HepG2 (cell line): Measurements from ENCODE around the gene NAA25. TPM values are rescaled to one million over a fixed set of nuclear protein-coding genes. Genes with fewer than 3 reads are reported as not detected.
A peak's percentile ranks its signal among the peaks of the same experiment; 100 is the strongest.

Experiments
- ATAC-seq: fragments of 200-7000 bp; cut with Tn5 transposase; 3 replicates; pipeline ENCODE4 v1.9.1; 2020; ENCODE audit warnings: mild to moderate bottlenecking, moderate library complexity
- BruUV-seq: library from RNA; stranded (reverse); fragments of 400-500 nt; replicated peaks from 2 replicates; lab custom pipeline; 2021; lab: Mats Ljungman, UMichigan
- CTCF ChIA-PET: fragments of 300-600 bp; formaldehyde crosslinking; extraction: SDS; loops from one replicate; lab custom pipeline; 2021; ENCODE audit warnings: low total read pairs, inconsistent platforms, low intra/inter-chr PET ratio; lab: Yijun Ruan, JAX
- POLR2A ChIA-PET: fragments of 350-600 bp; sonication (Branson Sonifier 250); formaldehyde crosslinking; loops from one replicate; lab custom pipeline; 2020; ENCODE audit warnings: antibody characterized with exemption, inconsistent platforms; lab: Yijun Ruan, JAX
- DNase-seq: peaks from one replicate; pipeline ENCODE4 v3.0.0-alpha.2; 2015; ENCODE audit warnings: low spot score
- FAIRE-seq: peaks from 3 replicates; lab custom pipeline; 2011; peaks lifted over from hg19 to GRCh38; lab: Jason Lieb, UNC
- H2AFZ ChIP-seq: one replicate; pipeline ENCODE4 v1.6.1; 2011; ENCODE audit warnings: low read length, inconsistent platforms
- H3K27ac ChIP-seq: fragments of 300-600 bp; 3 replicates; pipeline ENCODE4 v1.8.0; 2011; ENCODE audit warnings: mixed run types, mild to moderate bottlenecking, mixed read lengths, low read length, inconsistent platforms; ENCODE audit not compliant: insufficient read depth; ENCODE audit errors: extremely low read length
- H3K27me3 ChIP-seq, 2 experiments: fragments of 200-600 bp in 1 of 2; 2 replicates in 1 of 2; 3 replicates in 1 of 2; pipeline versions ENCODE4 v1.6.0 to v1.8.0; 2011; ENCODE audit warnings: low read length in 2 of 2, mild to moderate bottlenecking in 2 of 2, moderate library complexity in 2 of 2, inconsistent platforms in 1 of 2; ENCODE audit not compliant: insufficient read depth in 2 of 2, control insufficient read depth in 1 of 2
- H3K36me3 ChIP-seq, 2 experiments: fragments of 200-600 bp in 1 of 2; replicated peaks in 1 of 2; 2 replicates in 1 of 2; 3 replicates in 1 of 2; pipeline versions ENCODE4 v1.5.1 to v1.8.0; 2011; ENCODE audit warnings: low read length in 2 of 2, inconsistent platforms in 1 of 2; ENCODE audit not compliant: insufficient read depth in 2 of 2, control insufficient read depth in 1 of 2
- H3K4me1 ChIP-seq: 2 replicates; pipeline ENCODE4 v1.5.1; 2012; ENCODE audit warnings: low read length, inconsistent platforms; ENCODE audit not compliant: insufficient read depth
- H3K4me2 ChIP-seq: 2 replicates; pipeline ENCODE4 v1.6.0; 2011; ENCODE audit warnings: low read depth, low read length, inconsistent platforms
- H3K4me3 ChIP-seq, 3 experiments: fragments of 200-600 bp in 1 of 3; sonication (generic), shearing (Covaris generic) in 1 of 3; replicated peaks in 1 of 3; 2 replicates each; pipeline ENCODE4 v1.5.1; 2011 to 2016; ENCODE audit warnings: low read length in 3 of 3, inconsistent platforms in 2 of 3, low read depth in 2 of 3, mild to moderate bottlenecking in 2 of 3, control low read depth in 1 of 3, mixed read lengths in 1 of 3; ENCODE audit not compliant: insufficient read depth in 1 of 3
- H3K79me2 ChIP-seq: one replicate; pipeline ENCODE4 v1.6.1; 2011; ENCODE audit warnings: low read length, inconsistent platforms; ENCODE audit not compliant: insufficient read depth
- H3K9ac ChIP-seq: 2 replicates; pipeline ENCODE4 v1.6.0; 2011; ENCODE audit warnings: mild to moderate bottlenecking, low read depth, low read length, inconsistent platforms; ENCODE audit not compliant: insufficient read depth
- H3K9me3 ChIP-seq: 2 replicates; pipeline ENCODE4 v1.5.1; 2012; ENCODE audit warnings: mild to moderate bottlenecking, low read length
- H4K20me1 ChIP-seq: 2 replicates; pipeline ENCODE4 v1.6.0; 2011; ENCODE audit warnings: inconsistent platforms, mild to moderate bottlenecking, low read length, moderate library complexity; ENCODE audit not compliant: insufficient read depth
- CEBPG ChIP-seq: IDR thresholded peaks from 2 replicates; pipeline ENCODE4 v1.6.1; 2016
- CENPX ChIP-seq: sonication (generic); formaldehyde crosslinking; IDR thresholded peaks from 2 replicates; pipeline ENCODE4 v1.9.0; 2021; ENCODE audit warnings: mild to moderate bottlenecking, missing genetic modification reagents, moderate library complexity
- CREM ChIP-seq, 2 experiments: sonication (generic) in 1 of 2; formaldehyde crosslinking in 1 of 2; IDR thresholded peaks; 2 replicates each; pipeline versions ENCODE4 v1.4.0 to v1.6.1; 2016 to 2020; ENCODE audit warnings: antibody characterized with exemption in 1 of 2, mild to moderate bottlenecking in 1 of 2, missing genetic modification reagents in 1 of 2
- ESRRA ChIP-seq: sonication (generic); formaldehyde crosslinking; IDR thresholded peaks from 2 replicates; pipeline ENCODE4 v1.5.1; 2020; ENCODE audit warnings: mild to moderate bottlenecking, low read depth, missing genetic modification reagents
- KAT8 ChIP-seq: IDR thresholded peaks from 2 replicates; pipeline ENCODE4 v1.6.1; 2016; ENCODE audit warnings: missing genetic modification reagents, missing compliant biosample characterization
- NPAS2 ChIP-seq: sonication (generic); formaldehyde crosslinking; IDR thresholded peaks from 2 replicates; pipeline ENCODE4 v1.8.0; 2022; ENCODE audit warnings: mild to moderate bottlenecking, missing genetic modification reagents, borderline replicate concordance
- RBFOX2 ChIP-seq: fragments of 200-400 bp; formaldehyde crosslinking; IDR thresholded peaks from 2 replicates; pipeline ENCODE4 v1.6.1; 2017; ENCODE audit warnings: low read depth, mild to moderate bottlenecking, low read length
- ZBTB1 ChIP-seq: sonication (generic); formaldehyde crosslinking; IDR thresholded peaks from 2 replicates; pipeline ENCODE4 v1.4.0; 2020; ENCODE audit warnings: missing genetic modification reagents, borderline replicate concordance
- ZFAT ChIP-seq: sonication (generic); formaldehyde crosslinking; conservative IDR thresholded peaks from 2 replicates; pipeline ENCODE4 v1.8.1; 2023; ENCODE audit warnings: missing genetic modification reagents, inconsistent platforms
- ZNF180 ChIP-seq: sonication (generic); formaldehyde crosslinking; IDR thresholded peaks from 2 replicates; pipeline ENCODE4 v1.4.0; 2020; ENCODE audit warnings: low read depth, missing genetic modification reagents, borderline replicate concordance
- ZNF430 ChIP-seq: sonication (generic); formaldehyde crosslinking; IDR thresholded peaks from 2 replicates; pipeline ENCODE4 v1.9.0; 2021; ENCODE audit warnings: mild to moderate bottlenecking, missing genetic modification reagents
- ZNF547 ChIP-seq: sonication (generic); formaldehyde crosslinking; IDR thresholded peaks from 2 replicates; pipeline ENCODE4 v1.5.1; 2020; ENCODE audit warnings: mild to moderate bottlenecking, missing genetic modification reagents
- ZNF615 ChIP-seq: sonication (generic); formaldehyde crosslinking; IDR thresholded peaks from 2 replicates; pipeline ENCODE4 v1.5.0; 2020; ENCODE audit warnings: mild to moderate bottlenecking, missing genetic modification reagents, borderline replicate concordance
- ZNF737 ChIP-seq: sonication (generic); formaldehyde crosslinking; IDR thresholded peaks from 2 replicates; pipeline ENCODE4 v1.5.0; 2020; ENCODE audit warnings: missing genetic modification reagents, mild to moderate bottlenecking, borderline replicate concordance
- ZNF768 ChIP-seq: sonication (generic); formaldehyde crosslinking; IDR thresholded peaks from 2 replicates; pipeline ENCODE4 v1.4.0; 2020; ENCODE audit warnings: missing genetic modification reagents
- ZNF776 ChIP-seq: sonication (generic); formaldehyde crosslinking; IDR thresholded peaks from 2 replicates; pipeline ENCODE4 v1.4.0; 2020; ENCODE audit warnings: mild to moderate bottlenecking, missing genetic modification reagents
- in situ Hi-C: cut with HindIII; loops from 2 replicates; pipeline ENCODE4 v1.10.0; 2017; ENCODE audit warnings: low pct_unique_long_range_greater_than_20kb; ENCODE audit not compliant: extremely low pct_ligation_motif_present
- intact Hi-C: fragments of 100-400 bp; cut with micrococcal nuclease; formaldehyde crosslinking; loops from one replicate; pipeline ENCODE4 v1.10.0; 2022; ENCODE audit not compliant: unreplicated experiment
- polyA plus RNA-seq, 8 experiments: library from polyadenylated mRNA; depleted of rRNA in 3 of 8; stranded (reverse) in 7 of 8; unstranded in 1 of 8; fragments of >200 nt; fragmentation: Illumina TruSeq in 4 of 8; extraction: Trizol in 4 of 8; gene quantifications; 2 replicates each; pipeline versions ENCODE4 v1.2.1 to v1.2.3, GENCODE V29; 2011 to 2016; ENCODE audit warnings: low read depth in 4 of 8, missing spikeins in 1 of 8, mixed read lengths in 1 of 8; ENCODE audit not compliant: insufficient read depth in 1 of 8
- total RNA-seq, 5 experiments: library from RNA; depleted of rRNA; stranded (reverse); fragments of >200 nt; fragmentation: Illumina TruSeq; extraction: Trizol; gene quantifications; 2 replicates each; pipeline ENCODE4 v1.2.3, GENCODE V29; 2016; ENCODE audit warnings: low read depth in 1 of 5
- TF ChIP-seq, protein P1 (sequence below): sonication (generic); formaldehyde crosslinking; IDR thresholded peaks from 2 replicates; pipeline ENCODE4 v1.5.0; 2020; ENCODE audit warnings: missing genetic modification reagents
- TF ChIP-seq, protein P2 (sequence below): IDR thresholded peaks from 2 replicates; pipeline ENCODE4 v1.6.1; 2012; ENCODE audit warnings: inconsistent platforms
- TF ChIP-seq, protein P3 (sequence below): sonication (generic); formaldehyde crosslinking; IDR thresholded peaks from 2 replicates; pipeline ENCODE4 v1.4.0; 2020; ENCODE audit warnings: mild to moderate bottlenecking, missing genetic modification reagents
- TF ChIP-seq, protein P4 (sequence below), 2 experiments: sonication (generic) in 1 of 2; formaldehyde crosslinking in 1 of 2; IDR thresholded peaks; 2 replicates each; pipeline versions ENCODE4 v1.4.0 to v1.6.1; 2018 to 2020; ENCODE audit warnings: missing genetic modification reagents in 2 of 2, borderline replicate concordance in 1 of 2, low read depth in 1 of 2, mild to moderate bottlenecking in 1 of 2, missing biosample characterization in 1 of 2
- TF ChIP-seq, protein P5 (sequence below): sonication (generic); formaldehyde crosslinking; IDR thresholded peaks from 2 replicates; pipeline ENCODE4 v1.5.1; 2020; ENCODE audit warnings: mild to moderate bottlenecking, missing genetic modification reagents, moderate library complexity

The NAA25 gene
- total and polyA plus RNA-seq, 2 of the 13 experiments (the other 11 are each of a cell fraction or from before 2014, with no cell fraction given), result 11.4 to 32.0 TPM

DNA sequence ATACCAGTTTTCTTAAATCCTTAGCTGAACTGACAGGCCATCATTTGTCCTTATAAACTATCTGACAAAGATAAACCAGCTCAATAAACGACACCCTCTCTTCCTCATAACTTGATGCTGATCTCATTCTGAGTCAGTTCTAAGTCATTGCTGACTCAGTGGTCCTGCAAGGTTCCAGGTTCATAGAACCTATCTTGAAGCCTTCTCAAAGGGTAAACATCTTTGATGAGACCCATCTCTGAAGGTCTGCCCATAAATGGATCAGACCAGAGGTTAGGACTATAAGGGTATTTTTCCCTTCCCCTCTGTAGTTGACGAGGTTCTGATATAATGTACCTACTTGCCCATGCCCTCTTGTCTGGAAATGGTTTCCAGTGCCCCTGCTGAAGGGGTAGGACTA is 11.9 kb downstream of the NAA25 start (continued):
- TF ChIP-seq, protein P1, sequence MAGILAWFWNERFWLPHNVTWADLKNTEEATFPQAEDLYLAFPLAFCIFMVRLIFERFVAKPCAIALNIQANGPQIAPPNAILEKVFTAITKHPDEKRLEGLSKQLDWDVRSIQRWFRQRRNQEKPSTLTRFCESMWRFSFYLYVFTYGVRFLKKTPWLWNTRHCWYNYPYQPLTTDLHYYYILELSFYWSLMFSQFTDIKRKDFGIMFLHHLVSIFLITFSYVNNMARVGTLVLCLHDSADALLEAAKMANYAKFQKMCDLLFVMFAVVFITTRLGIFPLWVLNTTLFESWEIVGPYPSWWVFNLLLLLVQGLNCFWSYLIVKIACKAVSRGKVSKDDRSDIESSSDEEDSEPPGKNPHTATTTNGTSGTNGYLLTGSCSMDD (CRISPR knock-in tag), result no peak
- TF ChIP-seq CEBPG (no peak), ZNF615 (CRISPR knock-in tag) (no peak), ZBTB1 (CRISPR knock-in tag) (no peak), ZNF547 (no peak), ZNF768 (CRISPR knock-in tag) (no peak), CENPX (CRISPR knock-in tag) (no peak), KAT8 (CRISPR knock-in tag) (no peak)
- TF ChIP-seq, protein P2, sequence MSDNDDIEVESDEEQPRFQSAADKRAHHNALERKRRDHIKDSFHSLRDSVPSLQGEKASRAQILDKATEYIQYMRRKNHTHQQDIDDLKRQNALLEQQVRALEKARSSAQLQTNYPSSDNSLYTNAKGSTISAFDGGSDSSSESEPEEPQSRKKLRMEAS, result no peak
- TF ChIP-seq, protein P3, sequence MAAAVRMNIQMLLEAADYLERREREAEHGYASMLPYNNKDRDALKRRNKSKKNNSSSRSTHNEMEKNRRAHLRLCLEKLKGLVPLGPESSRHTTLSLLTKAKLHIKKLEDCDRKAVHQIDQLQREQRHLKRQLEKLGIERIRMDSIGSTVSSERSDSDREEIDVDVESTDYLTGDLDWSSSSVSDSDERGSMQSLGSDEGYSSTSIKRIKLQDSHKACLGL (CRISPR knock-in tag), result no peak

DNA sequence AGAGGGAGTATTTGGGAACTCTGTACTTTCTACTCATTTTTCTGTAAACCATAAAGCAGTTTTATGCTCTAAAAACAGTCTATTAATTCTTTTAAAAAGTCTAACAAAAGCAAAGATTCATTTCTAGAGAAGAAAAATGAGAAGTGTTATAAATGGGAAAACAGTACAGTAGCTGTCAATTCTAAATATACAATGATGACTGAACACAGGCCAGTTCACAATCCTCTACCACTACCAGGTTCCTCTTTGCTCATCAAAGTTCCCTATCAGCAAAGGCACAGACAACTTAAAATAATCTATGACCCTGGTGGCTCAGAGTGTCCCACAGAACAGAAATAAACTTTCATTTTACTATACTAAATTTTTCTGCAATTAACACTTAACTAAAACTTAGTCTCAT is 12.5 kb downstream of the NAA25 start:
- POLR2A ChIA-PET, result no interaction called here
- no peak overlapping the region for H3K27ac ChIP-seq
- no peak overlapping the region for H3K4me3 ChIP-seq
- CTCF ChIA-PET, result no interaction called here
- H3K27me3 ChIP-seq, result no peaks in the 10 kb centered on the region
- H4K20me1 ChIP-seq, result 0 out of 2 replicates have a peak, but pooled peaks cover 12% of the 10 kb centered on the region
- no peak for DNase-seq
- H3K79me2 ChIP-seq, result peaks cover 65% of the 10 kb centered on the region
- in situ Hi-C loops, result no loop called here
- H3K36me3 ChIP-seq, result peaks cover 9 to 67% of the 10 kb centered on the region in 2 experiments
- H3K9me3 ChIP-seq, result no peaks in the 10 kb centered on the region
- H3K4me2 ChIP-seq, result no peak overlapping the region
- H3K4me1 ChIP-seq, result no peaks in the 10 kb centered on the region
- no peak overlapping the region for H2AFZ ChIP-seq
- FAIRE-seq, result no peak
- no peak for ATAC-seq
- BruUV-seq, result no TSS peak
- H3K9ac ChIP-seq, result no peak overlapping the region
- intact Hi-C loops, result no loop called here
- TF ChIP-seq, protein P4, sequence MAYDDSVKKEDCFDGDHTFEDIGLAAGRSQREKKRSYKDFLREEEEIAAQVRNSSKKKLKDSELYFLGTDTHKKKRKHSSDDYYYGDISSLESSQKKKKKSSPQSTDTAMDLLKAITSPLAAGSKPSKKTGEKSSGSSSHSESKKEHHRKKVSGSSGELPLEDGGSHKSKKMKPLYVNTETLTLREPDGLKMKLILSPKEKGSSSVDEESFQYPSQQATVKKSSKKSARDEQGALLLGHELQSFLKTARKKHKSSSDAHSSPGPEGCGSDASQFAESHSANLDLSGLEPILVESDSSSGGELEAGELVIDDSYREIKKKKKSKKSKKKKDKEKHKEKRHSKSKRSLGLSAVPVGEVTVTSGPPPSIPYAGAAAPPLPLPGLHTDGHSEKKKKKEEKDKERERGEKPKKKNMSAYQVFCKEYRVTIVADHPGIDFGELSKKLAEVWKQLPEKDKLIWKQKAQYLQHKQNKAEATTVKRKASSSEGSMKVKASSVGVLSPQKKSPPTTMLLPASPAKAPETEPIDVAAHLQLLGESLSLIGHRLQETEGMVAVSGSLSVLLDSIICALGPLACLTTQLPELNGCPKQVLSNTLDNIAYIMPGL (CRISPR knock-in tag; IDR thresholded peaks at IDR 0.05; ENCODE audit: borderline replicate concordance in 1 of 2, low read depth in 1 of 2), result no peak
- TF ChIP-seq NPAS2 (no peak), ZNF776 (CRISPR knock-in tag) (no peak), ZNF180 (CRISPR knock-in tag) (no peak), RBFOX2 (0 out of 2 replicates have a peak, but pooled peaks have one; percentile 25), ZFAT (CRISPR knock-in tag) (no peak), ZNF737 (CRISPR knock-in tag) (no peak), CREM (IDR thresholded peaks at IDR 0.05) (no peak), CREM (CRISPR knock-in tag; IDR thresholded peaks at IDR 0.05) (no peak), ESRRA (CRISPR knock-in tag) (no peak), ZNF430 (CRISPR knock-in tag) (no peak)
- TF ChIP-seq, protein P5, sequence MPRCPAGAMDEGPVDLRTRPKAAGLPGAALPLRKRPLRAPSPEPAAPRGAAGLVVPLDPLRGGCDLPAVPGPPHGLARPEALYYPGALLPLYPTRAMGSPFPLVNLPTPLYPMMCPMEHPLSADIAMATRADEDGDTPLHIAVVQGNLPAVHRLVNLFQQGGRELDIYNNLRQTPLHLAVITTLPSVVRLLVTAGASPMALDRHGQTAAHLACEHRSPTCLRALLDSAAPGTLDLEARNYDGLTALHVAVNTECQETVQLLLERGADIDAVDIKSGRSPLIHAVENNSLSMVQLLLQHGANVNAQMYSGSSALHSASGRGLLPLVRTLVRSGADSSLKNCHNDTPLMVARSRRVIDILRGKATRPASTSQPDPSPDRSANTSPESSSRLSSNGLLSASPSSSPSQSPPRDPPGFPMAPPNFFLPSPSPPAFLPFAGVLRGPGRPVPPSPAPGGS (CRISPR knock-in tag), result no peak
